Measurements from ENCODE around the gene EAF2. TPM values are rescaled to one million over a fixed set of nuclear protein-coding genes. Genes with fewer than 3 reads are reported as not detected.

EAF2 gene
- total RNA-seq, 8 experiments from 2014 or later = 2.2 to 13.2 (median 6.5) TPM

GRCh38 chr3:121924734-121925133, 89.7 kb downstream of the EAF2 start:
- in situ Hi-C loops (cut with MboI; ENCODE audit: low pct_unique_long_range_greater_than_20kb in 2 of 9, low sequenced_read_pairs in 9 of 9, unreplicated experiment in 9 of 9) = no loop called here
- Histone ChIP-seq H3K27ac (no peak overlapping the region), H3K4me3 (no peak overlapping the region), H3K4me1 (replicated peaks in 1 of 2) (no peaks in the 10 kb centered on the region)
- 42 to 100% (median 90%) methylated on average over 2 to 3 of the region's 3 CpGs; no CpG with 5 or more reads in 2 of the 10 experiments for WGBS, 10 experiments
- no peak for ATAC-seq (replicated peaks in 6 of 8)

DNA sequence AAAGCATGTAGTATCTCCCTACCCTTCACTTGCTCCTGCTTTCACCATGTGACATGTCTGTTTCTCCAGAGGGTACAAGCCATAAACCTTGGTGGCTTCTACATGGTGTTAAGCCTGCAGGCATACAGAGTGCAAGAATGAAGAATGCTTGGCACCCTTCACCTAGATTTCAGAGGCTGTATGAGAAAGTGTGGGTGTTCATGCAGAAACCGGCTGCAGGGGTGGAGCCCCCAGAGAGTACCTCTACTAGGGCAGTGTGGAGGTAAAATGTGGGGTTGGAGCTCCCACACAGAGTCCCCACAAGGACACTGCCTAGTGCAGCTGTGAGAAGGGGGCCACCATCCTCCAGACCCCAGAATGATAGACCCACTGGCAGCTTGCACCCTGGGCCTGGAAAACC, 91.4 kb downstream of the EAF2 start:
- no peak overlapping the region for H3K27ac ChIP-seq
- no peak overlapping the region for H3K4me3 ChIP-seq
- 20 to 45% methylated on average over 1 of the region's 1 CpG; no CpG with 5 or more reads in 8 of the 10 experiments for WGBS, 10 experiments
- in situ Hi-C loops (cut with MboI; ENCODE audit: low pct_unique_long_range_greater_than_20kb in 2 of 9, low sequenced_read_pairs in 9 of 9, unreplicated experiment in 9 of 9) = no loop called here
- no peaks in the 10 kb centered on the region for H3K4me1 ChIP-seq (replicated peaks in 1 of 2)
- no peak for ATAC-seq (replicated peaks in 6 of 8)

Other genes starting within 250 kb of the EAF2 start
- gene FBXO40, start 241.8 kb upstream of the EAF2 start, total RNA-seq = under 1 TPM; 0.04 to 0.33 (median 0.17) TPM
- 10 to 100 TPM in 1 of 8 experiments, 1 to 10 TPM in 3, under 1 TPM in 4; 0.16 to 44.9 (median 1.1) TPM for gene HCLS1, start 174.3 kb upstream of the EAF2 start, total RNA-seq
- gene GOLGB1, start 85.5 kb upstream of the EAF2 start, total RNA-seq = 10 to 100 TPM; 36.4 to 72.5 (median 55.4) TPM
- 10 to 100 TPM; 20.0 to 46.6 (median 36.4) TPM for gene IQCB1, start 149 bp upstream of the EAF2 start, total RNA-seq
- 10 to 100 TPM in 2 of 8 experiments, 1 to 10 TPM in 4, under 1 TPM in 2; 0.81 to 52.3 (median 3.5) TPM for gene SLC15A2, start 59.2 kb downstream of the EAF2 start, total RNA-seq
- under 1 TPM in 3 of 8 experiments, not detected in 5; 0.19 to 0.31 (median 0.21) TPM for gene ILDR1, start 187.0 kb downstream of the EAF2 start, total RNA-seq
- gene CD86, start 220.2 kb downstream of the EAF2 start, total RNA-seq = under 1 TPM in 4 of 8 experiments, not detected in 4; 0.17 to 0.91 (median 0.57) TPM

All from motor neuron (in vitro differentiated cells).